GF-D8 (cell line): Measurements from ENCODE around the gene SLC29A2.

Source experiments
- DNase-seq: peaks from one replicate; lab custom pipeline; 2025; lab: John Stamatoyannopoulos, UW

The SLC29A2 gene

DNA sequence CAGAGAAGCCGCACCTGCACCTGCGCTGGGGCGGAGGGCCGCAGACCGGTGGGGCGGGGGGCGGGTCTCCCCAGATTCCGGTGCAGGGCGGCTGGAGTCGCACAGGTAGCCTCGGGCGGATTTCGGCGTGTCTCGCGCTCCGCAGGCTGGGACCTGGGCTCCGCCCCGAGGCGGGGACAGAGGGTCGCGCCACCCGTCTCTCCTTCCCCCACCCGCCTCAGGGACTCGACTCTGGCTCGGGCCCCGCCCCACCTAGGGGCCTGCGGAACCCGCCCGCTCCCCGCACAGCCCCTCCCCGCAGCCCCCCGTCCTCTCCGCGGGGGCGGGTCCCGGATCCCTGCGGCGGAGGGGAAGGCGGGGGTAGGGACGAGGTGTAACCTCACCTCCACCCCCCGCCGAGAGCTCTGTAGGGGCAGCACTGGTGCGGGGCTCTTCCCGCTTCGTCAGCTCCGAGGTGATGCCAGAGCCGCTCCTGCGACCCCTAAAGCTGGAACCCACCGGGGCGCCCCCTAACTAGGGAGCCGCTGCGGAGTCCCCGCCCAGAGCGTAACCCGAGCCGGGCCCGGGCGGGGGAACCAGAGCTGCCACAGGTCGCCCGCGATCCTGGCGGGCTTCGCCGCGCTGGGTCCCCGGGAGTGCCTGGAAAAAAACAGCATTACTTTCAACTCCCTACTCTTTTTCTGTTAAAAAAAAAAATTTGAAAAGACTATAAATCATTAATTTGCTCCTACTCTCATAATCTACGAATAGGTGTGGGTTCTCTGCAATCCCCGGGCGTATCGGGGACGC is at the start of gene SLC29A2:
Gene SLC29A2, minus strand, starts transcription at position 134 of the 789 bp plus-strand sequence. CDS start 169 bp downstream, outside the sequence.
- DNase-seq = peak; percentile 44

- DNase-seq = no peak
These were observed 49.3 kb upstream of the SLC29A2 start, which contains the start of gene NPAS4 for GRCh38 chr11:66420671-66421476. Gene NPAS4 (plus strand): TSS chr11:66421035. CDS start chr11:66421180, 145 bp downstream.

DNA sequence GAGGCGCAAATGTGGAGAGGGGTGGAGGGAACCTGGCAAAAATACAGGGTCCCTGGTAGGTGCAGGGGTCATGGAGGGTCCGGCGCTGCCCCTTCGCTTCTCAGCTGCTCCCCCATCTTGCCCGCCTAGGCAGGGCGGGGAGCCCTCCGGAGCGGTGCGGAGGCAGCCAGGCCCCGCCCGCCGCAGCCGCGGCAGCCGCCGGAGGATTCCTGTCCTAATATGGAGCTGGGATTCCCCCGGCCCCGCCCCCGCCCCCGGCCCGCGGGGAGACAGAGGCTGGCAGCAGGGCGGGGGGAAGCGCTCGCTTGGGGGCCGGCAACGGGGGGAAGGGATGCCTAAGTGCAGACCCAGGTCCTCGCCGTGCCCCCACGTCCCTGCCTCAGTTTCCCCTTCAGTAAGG is 48.3 kb upstream of the SLC29A2 start:
- no peak for DNase-seq

DNA sequence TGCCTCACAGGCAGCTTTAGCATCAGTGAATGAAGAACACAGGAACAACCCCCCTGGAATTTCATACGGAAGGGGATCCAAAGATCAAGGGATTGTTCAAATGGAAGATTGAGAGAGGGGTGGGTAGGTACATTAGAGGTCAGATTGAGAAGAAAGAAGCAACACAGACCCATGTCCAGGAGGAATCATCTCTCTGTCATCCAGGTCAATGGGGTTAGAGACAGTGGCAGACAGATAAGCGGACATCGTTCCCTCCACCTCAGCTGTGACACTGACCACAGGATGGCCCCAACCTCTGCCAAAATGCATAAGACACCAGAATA is 47.4 kb upstream of the SLC29A2 start:
- no peak for DNase-seq

- DNase-seq = no peak
These were observed 46.8 kb upstream of the SLC29A2 start for GRCh38 chr11:66418168-66418985.

GRCh38 chr11:66417000-66417399 is 45.4 kb upstream of the SLC29A2 start:
- no peak for DNase-seq

DNA sequence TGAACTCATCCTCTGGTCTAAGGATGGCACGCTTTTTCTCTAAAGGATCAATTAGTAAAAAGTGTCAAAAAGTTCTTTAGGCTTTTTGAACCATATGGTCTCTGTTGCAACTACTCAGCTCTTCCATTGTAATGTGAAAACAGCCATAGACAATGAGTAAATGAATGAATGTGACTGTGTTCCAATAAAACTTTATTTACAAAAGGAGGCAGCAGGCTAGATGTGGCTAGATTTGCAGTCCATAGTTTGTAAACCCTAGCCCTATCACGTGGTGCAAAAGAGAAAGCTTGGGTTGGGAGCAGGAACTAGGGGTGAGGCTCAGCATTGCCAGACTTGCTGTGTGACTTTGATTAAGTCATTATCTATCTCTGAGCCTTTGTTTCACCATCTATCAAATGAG is 43.9 kb upstream of the SLC29A2 start:
- DNase-seq = no peak

DNA sequence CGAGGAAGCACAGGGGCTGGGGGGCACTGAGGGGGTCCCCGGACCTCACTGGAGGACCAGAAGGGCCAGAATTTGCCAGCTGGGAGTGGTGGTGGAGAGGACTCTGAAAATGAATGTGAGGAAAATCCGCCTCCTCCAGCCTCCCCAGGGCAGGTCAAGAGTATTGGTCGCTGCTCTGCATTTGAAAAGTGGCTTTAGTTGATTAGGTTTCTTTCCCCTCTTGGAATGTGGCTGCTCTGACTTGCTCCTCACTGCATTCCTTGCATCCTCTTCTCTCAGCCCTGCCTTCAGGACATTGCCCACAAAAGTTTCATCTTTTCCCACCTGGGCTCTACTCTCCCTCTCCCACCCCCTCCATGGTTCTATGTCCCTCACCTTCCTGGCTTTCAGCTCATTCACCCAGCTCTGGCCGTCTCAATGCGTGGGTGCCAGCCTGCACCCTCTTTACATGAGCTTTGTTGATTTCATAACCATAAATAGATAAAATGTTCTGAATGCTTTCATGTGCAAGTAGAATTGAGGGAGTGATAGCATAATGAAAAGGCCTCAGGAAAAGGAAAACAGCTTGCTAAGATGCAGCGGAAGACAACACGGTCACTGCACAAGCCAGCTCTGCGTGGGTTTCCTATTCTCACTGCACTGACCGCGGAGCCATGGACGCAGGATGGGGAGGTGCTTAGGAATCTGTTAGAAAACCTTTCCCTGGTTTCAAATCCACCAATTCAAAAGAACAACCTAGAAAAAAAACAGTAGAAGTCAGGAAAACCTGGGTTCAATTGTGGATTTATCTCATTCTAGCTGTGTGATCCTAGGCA is 42.8 kb upstream of the SLC29A2 start:
- DNase-seq = no peak

- DNase-seq = no peak
These were observed 41.6 kb upstream of the SLC29A2 start for GRCh38 chr11:66413167-66413566.

DNA sequence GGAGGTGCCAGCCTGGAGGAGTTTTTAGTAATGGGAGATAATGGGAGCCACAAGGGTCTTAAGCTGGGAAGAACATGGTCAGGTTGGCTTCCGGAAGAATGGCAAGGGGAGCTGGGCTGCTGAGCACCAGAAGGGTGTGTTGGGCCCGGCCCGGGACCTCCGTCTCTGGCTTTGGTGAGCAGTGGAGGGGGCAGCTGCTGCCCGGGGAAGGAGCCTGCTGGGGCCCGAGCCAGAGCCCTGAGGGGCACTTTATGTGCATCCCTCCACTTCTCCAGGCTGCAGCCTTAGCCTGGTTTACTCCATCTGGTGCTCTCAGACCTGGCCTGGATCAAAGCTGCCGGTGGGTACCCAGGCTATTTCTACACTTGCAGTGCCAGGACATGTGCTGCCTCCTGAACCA is 40.5 kb upstream of the SLC29A2 start:
- DNase-seq = no peak

GRCh38 chr11:66411323-66411722 is 39.8 kb upstream of the SLC29A2 start:
- no peak for DNase-seq

DNA sequence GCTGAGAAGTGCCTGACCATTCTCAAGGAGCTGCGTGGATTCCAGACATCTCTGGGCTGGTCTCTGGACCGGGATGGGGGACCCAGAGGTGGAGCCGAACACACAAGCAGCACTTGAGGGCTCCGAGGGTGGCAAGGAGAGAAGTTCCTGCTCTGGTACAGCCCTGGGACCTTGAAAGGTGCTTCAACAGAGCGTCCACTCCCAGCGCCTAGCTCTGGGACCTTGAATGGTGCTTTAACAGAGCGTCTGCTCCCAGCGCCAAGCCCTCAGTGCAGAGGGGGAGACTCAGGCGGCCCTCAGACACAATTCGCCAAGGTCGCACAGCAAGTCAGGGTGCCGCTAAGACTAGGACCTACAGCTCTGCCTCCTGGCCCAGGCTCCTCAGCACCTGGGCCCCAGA is 38.6 kb upstream of the SLC29A2 start:
- DNase-seq = no peak

DNA sequence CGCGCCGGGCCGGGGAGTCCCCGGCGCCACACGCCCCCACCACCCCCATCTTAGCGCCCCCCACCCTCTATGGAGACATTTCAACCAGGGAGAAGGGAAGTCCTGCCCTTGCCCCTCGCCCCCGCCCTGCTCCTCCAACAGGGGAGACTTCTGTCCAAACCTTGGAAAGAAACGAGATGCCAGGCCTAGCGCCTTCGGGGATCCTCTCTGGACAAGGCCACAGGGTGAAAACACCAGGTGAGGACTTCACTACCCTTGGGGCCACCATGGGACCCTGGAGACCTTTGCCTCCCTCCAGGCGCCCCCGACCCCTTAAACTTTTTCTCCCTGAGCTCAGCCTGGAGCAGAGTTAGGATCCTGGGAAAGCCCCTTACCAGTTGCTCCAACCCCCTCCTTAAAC is 37.7 kb upstream of the SLC29A2 start:
- no peak for DNase-seq

GRCh38 chr11:66408488-66409214 is 37.1 kb upstream of the SLC29A2 start:
- DNase-seq = peak; percentile 49

DNA sequence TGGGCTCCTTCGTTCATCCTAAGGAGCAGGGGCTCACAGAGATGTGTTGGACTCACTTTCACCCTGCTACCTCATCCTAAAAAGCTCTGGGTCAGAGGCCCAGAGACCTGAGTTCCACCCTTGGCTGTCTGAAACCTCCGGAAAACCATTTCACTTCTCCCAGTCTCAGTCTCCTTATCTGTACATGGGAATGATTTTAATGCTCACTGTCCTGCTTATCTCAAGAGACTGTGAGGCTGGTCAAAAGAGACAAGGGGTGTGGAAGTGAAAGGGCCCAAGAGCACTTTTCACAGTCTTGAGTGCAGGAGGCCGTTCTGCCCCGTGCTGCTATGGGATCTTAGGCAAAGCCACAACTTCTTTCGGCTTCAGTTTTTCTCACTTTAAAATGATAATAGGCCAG is 36.1 kb upstream of the SLC29A2 start:
- no peak for DNase-seq

GRCh38 chr11:66393954-66394353 is 22.4 kb upstream of the SLC29A2 start:
- no peak for DNase-seq

DNA sequence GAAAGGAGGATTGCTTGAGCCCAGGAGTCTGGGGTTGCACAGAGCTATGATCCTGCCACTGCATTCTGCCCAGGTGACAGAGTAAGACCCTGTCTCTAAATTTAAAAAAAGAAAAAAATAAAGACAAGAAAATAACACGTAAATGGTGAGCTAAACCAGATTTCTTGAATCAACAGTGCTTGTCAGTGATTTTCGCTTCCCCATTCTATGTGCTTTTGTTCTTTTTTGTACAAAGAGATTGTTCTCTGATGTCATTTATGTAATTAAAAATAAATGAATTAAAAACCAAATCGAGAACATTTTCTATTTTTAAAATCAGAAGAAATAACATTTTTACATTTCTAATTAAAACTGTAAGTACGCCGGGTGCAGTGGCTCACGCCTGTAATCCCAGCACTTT is 19.8 kb upstream of the SLC29A2 start:
- DNase-seq = no peak

- peak; percentile 23 for DNase-seq
These were observed 17.3 kb upstream of the SLC29A2 start for GRCh38 chr11:66388780-66389386.

DNA sequence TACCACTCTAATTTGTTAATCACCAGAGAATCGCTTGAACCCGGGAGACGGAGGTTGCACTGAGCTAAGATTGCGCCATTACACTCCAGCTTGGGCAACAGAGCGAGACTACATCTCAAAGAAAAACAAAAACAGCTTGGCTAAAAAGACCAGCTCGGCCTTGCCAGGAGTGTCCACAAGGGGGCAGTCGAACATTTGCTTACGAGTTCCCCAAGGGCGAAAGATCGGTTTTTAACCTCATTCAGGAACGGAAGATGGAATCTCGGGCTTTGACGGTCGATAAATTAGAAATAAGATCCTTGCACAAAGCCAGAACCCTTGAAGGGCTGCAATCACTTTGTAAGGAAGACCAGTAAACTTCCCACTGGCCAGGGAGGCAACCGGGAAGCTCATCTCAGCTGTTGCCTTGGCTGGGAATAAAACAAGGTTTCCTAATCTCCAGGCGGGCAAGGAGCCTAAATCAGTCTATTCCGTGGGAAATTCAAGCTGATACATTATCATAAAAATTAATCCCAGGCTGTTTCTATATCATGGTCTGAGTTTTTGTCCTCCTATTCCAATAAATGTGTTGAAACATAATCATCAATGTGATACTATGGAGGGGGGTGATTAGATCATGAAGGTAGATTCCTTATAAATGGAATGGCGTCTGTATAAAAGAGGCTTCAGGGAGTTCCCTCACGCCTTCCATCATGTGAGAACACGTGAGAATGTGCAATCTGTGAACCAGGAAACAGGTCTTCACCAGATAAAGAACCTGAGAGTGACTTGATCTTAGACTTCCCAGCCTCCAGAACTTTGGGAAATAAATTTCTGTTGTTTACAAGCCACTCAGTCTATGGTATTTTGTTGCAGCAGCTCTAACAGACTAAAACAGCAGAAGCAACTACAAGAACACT is 14.9 kb upstream of the SLC29A2 start:
- DNase-seq = peak; percentile 40
